PC-3 (cell line): ENCODE measurements around the gene CFAP99. TPM values are rescaled to one million over a fixed set of nuclear protein-coding genes. Genes with fewer than 3 reads are reported as not detected.

Source experiments
- ATAC-seq: fragments of 200-7000 bp; cut with Tn5 transposase; 2 replicates; pipeline ENCODE4 v1.9.1; 2020; ENCODE audit warnings: mild to moderate bottlenecking, moderate library complexity
- BruUV-seq: library from RNA; stranded (reverse); fragments of 400-500 nt; replicated peaks from 2 replicates; lab custom pipeline; 2021; lab: Mats Ljungman, UMichigan
- CTCF ChIA-PET: fragments of 300-600 bp; sonication (Branson Sonifier 250); formaldehyde crosslinking; loops from one replicate; lab custom pipeline; 2022; ENCODE audit warnings: antibody characterized with exemption; lab: Charles Lee
- POLR2A ChIA-PET: fragments of 300-600 bp; sonication (Branson Sonifier 250); formaldehyde crosslinking; loops from one replicate; lab custom pipeline; 2022; ENCODE audit warnings: antibody characterized with exemption; ENCODE audit not compliant: unreplicated experiment; lab: Charles Lee
- DNase-seq: peaks from one replicate; pipeline ENCODE4 v3.0.0-alpha.2; 2015
- H2AFZ ChIP-seq: fragments of 300-600 bp; sonication (generic); 2 replicates; pipeline ENCODE4 v1.6.0; 2016; ENCODE audit warnings: antibody characterized with exemption, low read length
- H3F3A ChIP-seq: fragments of 300-600 bp; sonication (generic); one replicate; pipeline ENCODE4 v1.6.0; 2017; ENCODE audit warnings: antibody characterized with exemption, low read length, control low read depth, mild to moderate bottlenecking; ENCODE audit not compliant: unreplicated experiment
- H3K27ac ChIP-seq: fragments of 300-600 bp; sonication (generic); 2 replicates; pipeline ENCODE4 v1.5.1; 2016; ENCODE audit warnings: mild to moderate bottlenecking, low read length
- H3K27me3 ChIP-seq: fragments of 300-600 bp; sonication (generic); 2 replicates; pipeline ENCODE4 v1.6.1; 2016; ENCODE audit warnings: low read length, mixed read lengths
- H3K36me3 ChIP-seq: fragments of 300-600 bp; sonication (generic); 2 replicates; pipeline ENCODE4 v1.6.1; 2016; ENCODE audit warnings: low read depth, mixed run types, low read length, mixed read lengths
- H3K4me1 ChIP-seq: fragments of 300-600 bp; sonication (generic); 2 replicates; pipeline ENCODE4 v1.5.1; 2016; ENCODE audit warnings: low read length; ENCODE audit not compliant: insufficient read depth
- H3K4me2 ChIP-seq: fragments of 300-600 bp; sonication (generic); 2 replicates; pipeline ENCODE4 v1.6.0; 2016; ENCODE audit warnings: low read length
- H3K4me3 ChIP-seq: fragments of 300-600 bp; sonication (generic); 2 replicates; pipeline ENCODE4 v1.5.1; 2016; ENCODE audit warnings: mild to moderate bottlenecking, low read length, mixed read lengths
- H3K79me2 ChIP-seq: fragments of 300-600 bp; sonication (generic); 2 replicates; pipeline ENCODE4 v1.6.1; 2017; ENCODE audit warnings: low read length, mixed read lengths
- H3K9ac ChIP-seq: fragments of 300-600 bp; sonication (generic); 2 replicates; pipeline ENCODE4 v1.6.0; 2016; ENCODE audit warnings: mild to moderate bottlenecking, low read length
- H3K9me2 ChIP-seq: fragments of 300-600 bp; sonication (generic); replicated peaks from 2 replicates; pipeline ENCODE4 v1.6.1; 2016; ENCODE audit warnings: mixed run types, low read length, mixed read lengths
- H3K9me3 ChIP-seq: fragments of 300-600 bp; sonication (generic); 2 replicates; pipeline ENCODE4 v1.6.1; 2016; ENCODE audit warnings: low read length, mixed read lengths
- H4K20me1 ChIP-seq: fragments of 300-600 bp; sonication (generic); 2 replicates; pipeline ENCODE4 v1.6.1; 2016; ENCODE audit warnings: low read length, mixed read lengths
- EZH2 ChIP-seq: fragments of 300-600 bp; sonication (generic); IDR thresholded peaks from one replicate; pipeline ENCODE4 v1.6.1; 2017; ENCODE audit warnings: antibody characterized with exemption, mild to moderate bottlenecking, low read length; ENCODE audit not compliant: unreplicated experiment
- EZH2phosphoT487 ChIP-seq: fragments of 300-600 bp; sonication (generic); IDR thresholded peaks from 2 replicates; pipeline ENCODE4 v1.6.1; 2018; ENCODE audit warnings: mild to moderate bottlenecking, antibody characterized with exemption, low read length, borderline replicate concordance
- intact Hi-C: fragments of 100-400 bp; cut with micrococcal nuclease; formaldehyde crosslinking; loops from 2 replicates; pipeline ENCODE4 v1.9.0; 2023
- total RNA-seq: library from RNA; depleted of rRNA; stranded (reverse); fragments of >200 nt; gene quantifications from 2 replicates; pipeline ENCODE4 v1.2.3, GENCODE V29; 2014
- TF ChIP-seq, protein P1 (sequence below): fragments of 300-600 bp; sonication (generic); conservative IDR thresholded peaks from 2 replicates; pipeline ENCODE4 v1.5.1; 2017; ENCODE audit warnings: antibody characterized with exemption, low read depth, mild to moderate bottlenecking, low read length

CFAP99 gene
- total RNA-seq, 1 experiment from 2014 or later: not detected

DNA sequence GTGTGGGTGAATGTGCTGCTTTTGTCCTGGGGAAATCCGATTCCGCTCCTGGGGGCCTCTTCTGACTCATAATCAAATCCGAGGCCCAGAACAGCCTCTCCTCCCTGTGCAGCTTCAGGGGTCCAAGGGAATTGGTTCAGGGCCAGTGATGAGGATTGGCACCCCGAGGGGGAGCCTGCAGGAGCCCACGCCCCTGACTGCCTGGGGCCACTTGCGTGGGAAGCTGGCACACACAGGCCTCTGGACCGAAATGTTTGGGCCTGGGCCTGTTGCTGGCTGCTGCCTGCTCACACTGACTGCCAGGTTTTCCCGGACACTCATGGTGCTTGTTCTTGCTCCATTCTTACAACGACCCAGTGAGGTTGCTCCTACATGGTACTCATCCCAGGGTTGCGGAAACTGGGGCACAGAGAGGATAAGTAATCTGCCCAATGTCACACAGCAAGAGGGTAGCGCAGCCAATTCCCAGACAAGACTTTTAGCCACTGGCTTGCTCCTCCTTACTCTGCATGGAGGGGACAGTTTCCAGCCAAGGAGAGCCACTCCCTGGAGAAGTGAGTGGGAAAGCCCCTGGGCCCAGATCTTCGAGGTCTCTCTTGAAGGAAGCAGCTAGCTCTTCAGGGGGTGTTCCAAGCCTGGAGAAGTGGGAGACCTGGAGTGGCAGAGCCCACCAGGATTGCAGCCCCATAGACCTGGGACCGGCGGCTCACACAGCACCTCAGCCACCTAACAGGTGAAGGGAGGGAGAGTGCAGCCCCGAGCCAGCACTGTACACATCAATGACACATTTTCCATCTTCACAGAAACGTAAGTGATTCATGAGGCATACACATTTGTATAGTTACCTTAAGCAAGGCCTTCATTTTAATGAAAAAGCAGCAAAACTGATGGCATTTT is 20.3 kb downstream of the CFAP99 start:
- no peak for ATAC-seq
- Histone ChIP-seq H3K9me3 (no peaks in the 10 kb centered on the region), H3K79me2 (no peaks in the 10 kb centered on the region), H3K27me3 (no peaks in the 10 kb centered on the region), H3K36me3 (no peaks in the 10 kb centered on the region; the same call in 1 of the 2 replicates), H4K20me1 (no peaks in the 10 kb centered on the region), H3K4me3 (no peak overlapping the region), H3K9me2 (no peaks in the 10 kb centered on the region), H3K9ac (no peak overlapping the region), H3K4me1 (no peaks in the 10 kb centered on the region), H2AFZ (no peak overlapping the region), H3K27ac (no peak overlapping the region), H3F3A (no peaks in the 10 kb centered on the region), H3K4me2 (no peak overlapping the region)
- DNase-seq: no peak
- ChIA-PET CTCF (no interaction called here), POLR2A (no interaction called here)
- no peak for TF ChIP-seq EZH2
- TF ChIP-seq, protein P1, sequence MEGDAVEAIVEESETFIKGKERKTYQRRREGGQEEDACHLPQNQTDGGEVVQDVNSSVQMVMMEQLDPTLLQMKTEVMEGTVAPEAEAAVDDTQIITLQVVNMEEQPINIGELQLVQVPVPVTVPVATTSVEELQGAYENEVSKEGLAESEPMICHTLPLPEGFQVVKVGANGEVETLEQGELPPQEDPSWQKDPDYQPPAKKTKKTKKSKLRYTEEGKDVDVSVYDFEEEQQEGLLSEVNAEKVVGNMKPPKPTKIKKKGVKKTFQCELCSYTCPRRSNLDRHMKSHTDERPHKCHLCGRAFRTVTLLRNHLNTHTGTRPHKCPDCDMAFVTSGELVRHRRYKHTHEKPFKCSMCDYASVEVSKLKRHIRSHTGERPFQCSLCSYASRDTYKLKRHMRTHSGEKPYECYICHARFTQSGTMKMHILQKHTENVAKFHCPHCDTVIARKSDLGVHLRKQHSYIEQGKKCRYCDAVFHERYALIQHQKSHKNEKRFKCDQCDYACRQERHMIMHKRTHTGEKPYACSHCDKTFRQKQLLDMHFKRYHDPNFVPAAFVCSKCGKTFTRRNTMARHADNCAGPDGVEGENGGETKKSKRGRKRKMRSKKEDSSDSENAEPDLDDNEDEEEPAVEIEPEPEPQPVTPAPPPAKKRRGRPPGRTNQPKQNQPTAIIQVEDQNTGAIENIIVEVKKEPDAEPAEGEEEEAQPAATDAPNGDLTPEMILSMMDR: no peak
- no peak for TF ChIP-seq EZH2phosphoT487
- intact Hi-C loops: no loop called here
- BruUV-seq: no TSS peak

DNA sequence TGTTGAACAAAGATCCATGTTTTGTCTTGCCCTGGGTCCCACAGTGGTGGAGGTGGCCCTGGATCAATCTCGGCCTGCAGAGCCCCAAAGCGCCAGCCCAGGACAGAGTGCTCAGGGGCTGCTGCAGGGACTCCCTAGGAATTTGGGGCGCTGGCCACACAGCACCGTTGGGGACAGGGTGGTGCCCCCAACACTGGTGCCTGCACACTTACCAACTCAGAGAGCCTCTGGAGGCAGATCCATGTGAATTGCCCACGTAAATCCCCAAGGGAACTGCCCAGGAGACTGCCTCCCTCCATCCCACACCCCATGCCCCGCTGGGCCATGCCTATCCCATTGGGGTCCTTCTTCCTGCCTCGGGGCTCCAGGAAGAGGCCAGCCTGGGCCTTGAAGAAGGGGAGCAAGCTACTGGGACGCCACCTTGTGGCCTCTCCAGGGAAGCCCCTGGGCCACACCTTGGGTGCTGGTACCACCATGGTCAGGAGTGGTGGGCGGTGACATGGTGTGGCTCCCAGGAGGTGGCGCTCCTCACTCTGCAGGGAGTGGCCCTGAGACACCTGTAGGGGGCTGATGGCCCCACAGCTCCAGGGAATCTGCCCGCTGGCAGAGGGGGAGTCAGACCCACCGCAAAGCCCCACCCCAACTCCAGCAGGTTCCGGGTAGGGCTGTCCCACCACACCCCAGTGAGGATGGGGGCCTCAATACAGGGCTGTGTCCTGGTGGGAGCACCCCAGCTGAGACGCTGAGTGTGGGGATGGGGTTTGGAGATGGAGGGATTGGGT is 22.8 kb downstream of the CFAP99 start:
- Histone ChIP-seq H3K4me3 (no peak overlapping the region), H3K9me3 (no peaks in the 10 kb centered on the region), H3K9me2 (no peaks in the 10 kb centered on the region), H3K27me3 (no peaks in the 10 kb centered on the region), H3F3A (no peaks in the 10 kb centered on the region), H3K36me3 (no peaks in the 10 kb centered on the region; the same call in 1 of the 2 replicates), H3K27ac (no peak overlapping the region), H2AFZ (no peak overlapping the region), H3K4me1 (no peaks in the 10 kb centered on the region), H3K9ac (no peak overlapping the region), H3K4me2 (no peak overlapping the region), H3K79me2 (no peaks in the 10 kb centered on the region), H4K20me1 (no peaks in the 10 kb centered on the region)
- TF ChIP-seq, protein P1: peak; percentile 89
- TF ChIP-seq EZH2 (no peak), EZH2phosphoT487 (no peak)
- BruUV-seq: no TSS peak
- intact Hi-C loops: no loop called here
- CTCF ChIA-PET: interaction anchor here (0.6 to 1.0 kb wide), 2 partner anchors 81 to 221 kb away, joined by 3 to 5 read pairs; no protein-coding TSS in a partner anchor
- peak; percentile 92 for ATAC-seq
- POLR2A ChIA-PET: no interaction called here
- peak; percentile 70 for DNase-seq
